GM12801 (cell line): Measurements from ENCODE around the gene MX1.

Experiments used
- TF ChIP-seq, protein P1 (sequence below): IDR thresholded peaks from one replicate; pipeline ENCODE4 v1.5.1; 2011; ENCODE audit warnings: control low read depth; ENCODE audit not compliant: insufficient read length; ENCODE audit errors: extremely low read depth

MX1 gene

GRCh38 chr21:41482301-41482700 lies 56.3 kb downstream of the MX1 start:
- TF ChIP-seq, protein P1, sequence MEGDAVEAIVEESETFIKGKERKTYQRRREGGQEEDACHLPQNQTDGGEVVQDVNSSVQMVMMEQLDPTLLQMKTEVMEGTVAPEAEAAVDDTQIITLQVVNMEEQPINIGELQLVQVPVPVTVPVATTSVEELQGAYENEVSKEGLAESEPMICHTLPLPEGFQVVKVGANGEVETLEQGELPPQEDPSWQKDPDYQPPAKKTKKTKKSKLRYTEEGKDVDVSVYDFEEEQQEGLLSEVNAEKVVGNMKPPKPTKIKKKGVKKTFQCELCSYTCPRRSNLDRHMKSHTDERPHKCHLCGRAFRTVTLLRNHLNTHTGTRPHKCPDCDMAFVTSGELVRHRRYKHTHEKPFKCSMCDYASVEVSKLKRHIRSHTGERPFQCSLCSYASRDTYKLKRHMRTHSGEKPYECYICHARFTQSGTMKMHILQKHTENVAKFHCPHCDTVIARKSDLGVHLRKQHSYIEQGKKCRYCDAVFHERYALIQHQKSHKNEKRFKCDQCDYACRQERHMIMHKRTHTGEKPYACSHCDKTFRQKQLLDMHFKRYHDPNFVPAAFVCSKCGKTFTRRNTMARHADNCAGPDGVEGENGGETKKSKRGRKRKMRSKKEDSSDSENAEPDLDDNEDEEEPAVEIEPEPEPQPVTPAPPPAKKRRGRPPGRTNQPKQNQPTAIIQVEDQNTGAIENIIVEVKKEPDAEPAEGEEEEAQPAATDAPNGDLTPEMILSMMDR, result no peak

DNA sequence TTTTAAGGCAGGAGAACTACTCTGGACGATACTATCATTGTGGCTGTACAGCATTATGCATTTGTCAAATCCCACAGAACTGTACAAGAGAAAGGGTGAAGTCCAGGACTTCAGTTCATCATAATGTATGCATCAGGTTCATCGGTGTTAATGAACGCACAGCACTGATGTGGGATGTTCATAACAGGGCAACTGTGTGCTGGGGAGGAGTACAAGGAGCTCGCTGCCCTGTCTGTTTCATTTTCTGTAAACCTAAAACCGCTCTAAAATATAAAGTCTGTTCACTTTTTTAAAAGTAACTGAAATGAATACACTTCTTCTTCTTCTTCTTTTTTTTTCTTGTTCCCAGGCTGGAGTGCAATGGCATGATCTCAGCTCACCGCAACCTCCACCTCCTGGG lies 56.9 kb downstream of the MX1 start:
- TF ChIP-seq, protein P1, result no peak

DNA sequence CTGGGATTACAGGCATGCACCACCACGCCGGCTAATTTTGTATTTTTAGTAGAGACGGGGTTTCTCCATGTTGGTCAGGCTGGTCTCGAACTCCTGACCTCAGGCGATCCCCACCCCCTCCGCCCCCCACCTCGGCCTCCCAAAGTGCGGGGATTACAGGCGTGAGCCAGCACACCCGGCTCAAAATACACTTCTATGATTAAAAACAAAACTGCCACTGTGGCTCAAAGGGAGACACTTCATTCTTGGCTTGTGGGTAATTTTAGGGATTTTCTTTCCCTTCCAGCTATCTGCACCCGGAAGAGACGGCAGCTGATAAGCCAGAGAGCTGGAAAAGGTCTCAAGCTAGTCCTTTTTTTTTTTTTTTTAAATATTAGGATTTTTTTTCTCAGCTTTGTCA lies 57.4 kb downstream of the MX1 start:
- TF ChIP-seq, protein P1, result no peak

GRCh38 chr21:41483973-41484372 lies 57.9 kb downstream of the MX1 start:
- TF ChIP-seq, protein P1, result no peak

- TF ChIP-seq, protein P1, result no peak
Measured at GRCh38 chr21:41487082-41487481, 61.0 kb downstream of the MX1 start.

DNA sequence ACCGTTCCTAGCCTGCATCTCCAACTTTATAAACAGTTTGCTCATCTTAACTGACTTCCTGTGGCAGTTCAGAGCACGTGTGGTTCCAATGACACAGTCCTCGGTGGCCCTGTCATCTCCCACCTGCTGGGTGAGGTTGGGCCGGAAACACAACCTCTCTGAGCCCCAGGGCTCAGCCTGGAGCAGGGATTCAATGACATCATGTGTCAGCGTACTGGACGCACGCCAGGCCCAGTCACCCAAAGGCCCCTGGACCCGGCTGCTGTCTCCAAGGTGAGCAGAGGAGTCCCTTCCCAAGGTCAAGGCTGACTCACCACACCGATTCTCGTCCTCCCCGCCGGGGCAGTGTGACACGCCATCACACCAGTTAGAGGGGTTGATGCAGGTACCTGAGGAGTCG lies 62.0 kb downstream of the MX1 start:
- TF ChIP-seq, protein P1, result no peak

DNA sequence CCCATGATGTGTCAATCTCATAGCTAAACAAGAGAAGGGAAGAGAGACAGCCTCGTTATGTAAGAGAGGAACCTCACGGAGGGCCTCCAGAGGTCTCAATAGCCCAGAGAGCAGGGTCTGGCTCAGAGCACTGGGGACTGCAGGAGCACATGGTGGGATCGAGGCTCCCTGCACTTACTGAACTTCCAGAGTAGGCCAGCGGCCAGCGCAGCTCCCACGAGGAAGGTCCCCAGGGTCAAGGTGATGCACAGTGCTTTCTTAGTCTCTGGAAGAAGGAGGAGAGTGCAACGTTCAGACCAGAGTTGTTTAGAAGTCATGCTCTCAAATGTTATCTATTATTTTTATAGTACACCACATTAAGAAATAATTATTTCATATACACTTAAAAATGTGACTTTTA lies 63.3 kb downstream of the MX1 start:
- TF ChIP-seq, protein P1, result no peak

GRCh38 chr21:41490330-41490729 lies 64.3 kb downstream of the MX1 start:
- TF ChIP-seq, protein P1, result no peak
